ENCODE results near the gene WDR93. TPM values are rescaled to one million over a fixed set of nuclear protein-coding genes. Genes with fewer than 3 reads are reported as not detected.

The WDR93 gene
- total and polyA plus RNA-seq, 2 experiments from 2014 or later: 0.13 TPM; not detected in 1

- no peaks in the 10 kb centered on the region for H3K27me3 ChIP-seq
- no peaks in the 10 kb centered on the region for H3K4me1 ChIP-seq (ENCODE audit: insufficient read depth)
- no peak overlapping the region for H3K27ac ChIP-seq
- H3K4me2 ChIP-seq: no peak overlapping the region
- 95% methylated on average over 22 of the region's 22 CpGs for WGBS (ENCODE audit: low lambda C conversion rate, missing lambda C conversion rate)
- H3K4me3 ChIP-seq: no peak overlapping the region
- H3K36me3 ChIP-seq (replicated peaks; ENCODE audit: insufficient read depth, low read depth): no peaks in the 10 kb centered on the region
- no peak for DNase-seq (ENCODE audit: low spot score)
- H3K79me2 ChIP-seq: no peaks in the 10 kb centered on the region
- no peak for TF ChIP-seq EZH2 (IDR thresholded peaks at IDR 0.05; ENCODE audit: borderline replicate concordance)
- no peak for TF ChIP-seq EZH2phosphoT487 (IDR thresholded peaks at IDR 0.05; ENCODE audit: low read depth, severe bottlenecking, unreplicated experiment)
- TF ChIP-seq CTCF (IDR thresholded peaks at IDR 0.05; ENCODE audit: poor library complexity): no peak
- no peaks in the 10 kb centered on the region for H3K9me2 ChIP-seq (replicated peaks; ENCODE audit: insufficient read depth)
- H3K9me3 ChIP-seq (ENCODE audit: low read depth): peaks cover 3% of the 10 kb centered on the region
- no peak overlapping the region for H2AFZ ChIP-seq
- H4K20me1 ChIP-seq (ENCODE audit: insufficient read depth, poor library complexity, severe bottlenecking): no peaks in the 10 kb centered on the region
Measured at GRCh38 chr15:89792106-89792805, 101.6 kb downstream of the WDR93 start.

Small RNA genes within 50 kb of the gene (small RNA-seq; reads per million reads assigned to genes)
- gene RNU6-132P: not detected

Other genes starting within 250 kb of the WDR93 start
- gene RHCG, start 194.2 kb upstream of the WDR93 start, total RNA-seq: 1.1 and 3.1 TPM in 2 replicates
- gene RHCG, start 194.2 kb upstream of the WDR93 start, polyA plus RNA-seq: 1.7 and 4.1 TPM in 2 replicates
- gene TICRR, start 115.3 kb upstream of the WDR93 start, total RNA-seq: 1.3 and 2.3 TPM in 2 replicates
- 0.47 and 0.91 TPM in 2 replicates for gene TICRR, start 115.3 kb upstream of the WDR93 start, polyA plus RNA-seq
- 3.0 and 5.3 TPM in 2 replicates for gene KIF7, start 35.3 kb upstream of the WDR93 start, total RNA-seq
- gene KIF7, start 35.3 kb upstream of the WDR93 start, polyA plus RNA-seq: 3.1 and 5.0 TPM in 2 replicates
- 3.5 and 6.3 TPM in 2 replicates for gene PLIN1, start 11.4 kb upstream of the WDR93 start, total RNA-seq
- gene PLIN1, start 11.4 kb upstream of the WDR93 start, polyA plus RNA-seq: 2.6 and 6.8 TPM in 2 replicates
- gene PEX11A, start 57 bp upstream of the WDR93 start, total RNA-seq: 10.7 and 12.7 TPM in 2 replicates
- 7.6 and 10.0 TPM in 2 replicates for gene PEX11A, start 57 bp upstream of the WDR93 start, polyA plus RNA-seq
- 0.48 and 0.50 TPM in 2 replicates for gene MESP1, start 60.4 kb downstream of the WDR93 start, total RNA-seq
- 1.0 and 2.7 TPM in 2 replicates for gene MESP1, start 60.4 kb downstream of the WDR93 start, polyA plus RNA-seq
- gene MESP2, start 85.5 kb downstream of the WDR93 start, total RNA-seq: 0.30 and 1.2 TPM in 2 replicates
- not detected in 2 replicates for gene MESP2, start 85.5 kb downstream of the WDR93 start, polyA plus RNA-seq
- gene ANPEP, start 124.0 kb downstream of the WDR93 start, total RNA-seq: 115 and 137 TPM in 2 replicates
- 123 and 166 TPM in 2 replicates for gene ANPEP, start 124.0 kb downstream of the WDR93 start, polyA plus RNA-seq
- gene AP3S2, start 203.2 kb downstream of the WDR93 start, total RNA-seq: 51.7 and 61.2 TPM in 2 replicates
- gene AP3S2, start 203.2 kb downstream of the WDR93 start, polyA plus RNA-seq: 14.2 and 15.6 TPM in 2 replicates
- 6.8 and 8.6 TPM in 2 replicates for gene ARPIN, start 222.1 kb downstream of the WDR93 start, total RNA-seq
- gene ARPIN, start 222.1 kb downstream of the WDR93 start, polyA plus RNA-seq: 3.8 and 6.5 TPM in 2 replicates